ENCODE measurements around the gene ZDHHC7. TPM values are rescaled to one million over a fixed set of nuclear protein-coding genes. Genes with fewer than 3 reads are reported as not detected.

ZDHHC7 gene
- polyA plus RNA-seq, 2 of the 4 experiments (the other 2 are of a cell fraction) = 42.3 to 58.0 TPM

GRCh38 chr16:84973776-84974523 lies 37.4 kb downstream of the ZDHHC7 start:
- Histone ChIP-seq H3K4me3 (no peak overlapping the region), H3K4me2 (no peak overlapping the region), H3K27ac (peak overlapping the region; percentile 76 to 82; a peak in 2 of 6 replicates), H3K4me1 (peaks cover 19% of the 10 kb centered on the region), H3K9me3 (no peaks in the 10 kb centered on the region)
- DNase-seq (ENCODE audit: low read depth in 1 of 2, low spot score in 1 of 2) (no peak), ATAC-seq (no peak), FAIRE-seq (no peak)
- 89% methylated on average over 23 of the region's 23 CpGs for WGBS (ENCODE audit: missing lambda C conversion rate)
- CTCF ChIA-PET = interaction anchor here (0.8 to 19.5 kb wide), 12 partner anchors 19 to 468 kb away, joined by 3 to 452 read pairs (median 8); no protein-coding TSS in a partner anchor
- no peak for TF ChIP-seq HDAC2 (IDR thresholded peaks at IDR 0.05)
- no peak for TF ChIP-seq FOSB (CRISPR knock-in tag; IDR thresholded peaks at IDR 0.05)
- no peak for TF ChIP-seq FOXS1 (CRISPR knock-in tag; IDR thresholded peaks at IDR 0.05)
- TF ChIP-seq POLR2A (IDR thresholded peaks at IDR 0.05; ENCODE audit: low read length) = no peak
- no peak for TF ChIP-seq ZC3H11A (IDR thresholded peaks at IDR 0.05)
- no peak for TF ChIP-seq CBX2 (IDR thresholded peaks at IDR 0.05; ENCODE audit: borderline replicate concordance, low read depth)
- TF ChIP-seq PHF8 (IDR thresholded peaks at IDR 0.05; ENCODE audit: borderline replicate concordance, low read depth) = no peak
- TF ChIP-seq MAZ (IDR thresholded peaks at IDR 0.05; ENCODE audit: borderline replicate concordance, low read depth, low read length) = no peak
- no peak for TF ChIP-seq JUN (IDR thresholded peaks at IDR 0.05)
- no peak for TF ChIP-seq CHD2 (IDR thresholded peaks at IDR 0.05; ENCODE audit: low read length, partially characterized antibody)
- TF ChIP-seq E2F6 (IDR thresholded peaks at IDR 0.05; ENCODE audit: borderline replicate concordance, low read depth) = no peak
- TF ChIP-seq MAFK (IDR thresholded peaks at IDR 0.05; ENCODE audit: partially characterized antibody) = no peak
- TF ChIP-seq ZSCAN20 (CRISPR knock-in tag; IDR thresholded peaks at IDR 0.05) = no peak
- no peak for TF ChIP-seq GATA3 (IDR thresholded peaks at IDR 0.05; ENCODE audit: borderline replicate concordance)
- no peak for TF ChIP-seq FOSL2 (IDR thresholded peaks at IDR 0.05)
- TF ChIP-seq FOSL2 (CRISPR knock-in tag; IDR thresholded peaks at IDR 0.05) = no peak
- no peak for TF ChIP-seq ELK1 (IDR thresholded peaks at IDR 0.05; ENCODE audit: low read depth, low read length)
- TF ChIP-seq EP300 (IDR thresholded peaks at IDR 0.05) = no peak
- TF ChIP-seq ZFP36 (IDR thresholded peaks at IDR 0.05; ENCODE audit: borderline replicate concordance, partially characterized antibody) = no peak
- no peak for TF ChIP-seq ZNF302 (CRISPR knock-in tag; IDR thresholded peaks at IDR 0.05)
- TF ChIP-seq SREBF2 (IDR thresholded peaks at IDR 0.05) = no peak
- POLR2A ChIA-PET = no interaction called here

GRCh38 chr16:84973236-84973635 lies 38.1 kb downstream of the ZDHHC7 start:
- ATAC-seq (no peak), FAIRE-seq (no peak), DNase-seq (ENCODE audit: low read depth in 1 of 2, low spot score in 1 of 2) (no peak)
- CTCF ChIA-PET = interaction anchor here (0.8 to 19.5 kb wide), 13 partner anchors 19 to 468 kb away, joined by 3 to 452 read pairs (median 5); no protein-coding TSS in a partner anchor
- H3K9me3 ChIP-seq = no peaks in the 10 kb centered on the region
- POLR2A ChIA-PET = interaction anchor here (1.0 to 1.3 kb wide), 2 partner anchors 21 to 54 kb away, joined by 4 to 7 read pairs; partner anchors contain the start of gene KIAA0513
- peak overlapping the region; percentile 76 to 82 for H3K27ac ChIP-seq
- H3K4me2 ChIP-seq = no peak overlapping the region
- WGBS (ENCODE audit: missing lambda C conversion rate) = 94% methylated on average over 15 of the region's 15 CpGs
- H3K4me1 ChIP-seq = peaks cover 19% of the 10 kb centered on the region
- no peak overlapping the region for H3K4me3 ChIP-seq
- no peak for TF ChIP-seq ZC3H11A (IDR thresholded peaks at IDR 0.05)
- no peak for TF ChIP-seq NR3C1 (IDR thresholded peaks at IDR 0.05)
- TF ChIP-seq REST (IDR thresholded peaks at IDR 0.05) = no peak
- TF ChIP-seq CHD4 (IDR thresholded peaks at IDR 0.05; ENCODE audit: borderline replicate concordance) = no peak
- TF ChIP-seq MAZ (IDR thresholded peaks at IDR 0.05; ENCODE audit: borderline replicate concordance, low read depth, low read length) = no peak
- no peak for TF ChIP-seq NFE2L2 (conservative IDR thresholded peaks at IDR 0.05; ENCODE audit: low read length)
- no peak for TF ChIP-seq HMGXB4 (CRISPR knock-in tag; IDR thresholded peaks at IDR 0.05; ENCODE audit: borderline replicate concordance)
- no peak for TF ChIP-seq FOSB (CRISPR knock-in tag; IDR thresholded peaks at IDR 0.05)
- TF ChIP-seq SMC3 (IDR thresholded peaks at IDR 0.05) = no peak
- TF ChIP-seq HEYL (CRISPR knock-in tag; IDR thresholded peaks at IDR 0.05) = no peak
- no peak for TF ChIP-seq ATOH8 (CRISPR knock-in tag; IDR thresholded peaks at IDR 0.05; ENCODE audit: low read depth)
- no peak for TF ChIP-seq MAFK (IDR thresholded peaks at IDR 0.05; ENCODE audit: partially characterized antibody)
- no peak for TF ChIP-seq MAX (IDR thresholded peaks at IDR 0.05)
- no peak for TF ChIP-seq SREBF2 (IDR thresholded peaks at IDR 0.05)
- TF ChIP-seq ZNF302 (CRISPR knock-in tag; IDR thresholded peaks at IDR 0.05) = no peak
